ENCODE data around the gene ADAMTSL4. TPM values are rescaled to one million over a fixed set of nuclear protein-coding genes. Genes with fewer than 3 reads are reported as not detected.
"Not testable (repeated sequence)": the region's sequence is repeated elsewhere in the genome, so short reads cannot be mapped to it uniquely, and the experiment has no call there.

Gene ADAMTSL4
- total RNA-seq, 4 donors from 2014 or later, result 10.1 to 15.9 (median 13.6) TPM

- TF ChIP-seq POLR2A (IDR thresholded peaks at IDR 0.05), result no peak
- TF ChIP-seq CTCF (IDR thresholded peaks at IDR 0.05), result no peak
- no peak for DNase-seq (ENCODE audit: low spot score in 2 of 2)
- H3K4me3 ChIP-seq (ENCODE audit: low read depth, poor library complexity, severe bottlenecking), result no peak overlapping the region
- intact Hi-C loops (cut with DNase I; ENCODE audit: low total_unique reads), result no loop called here
Measured at GRCh38 chr1:150568594-150568966, 19.4 kb downstream of the ADAMTSL4 start.

GRCh38 chr1:150572918-150573647 lies 23.9 kb downstream of the ADAMTSL4 start:
- intact Hi-C loops (cut with DNase I; ENCODE audit: low total_unique reads), result no loop called here
- H3K4me3 ChIP-seq (ENCODE audit: low read depth, poor library complexity, severe bottlenecking), result no peak overlapping the region
- WGBS, 2 donors, result 45 to 46% methylated on average over 4 of the region's 4 CpGs
- TF ChIP-seq CTCF (IDR thresholded peaks at IDR 0.05), result no peak
- no peak for TF ChIP-seq POLR2A (IDR thresholded peaks at IDR 0.05)
- no peak for DNase-seq (ENCODE audit: low spot score in 2 of 2)

- 84 to 93% methylated on average over 13 of the region's 13 CpGs for WGBS, 2 donors
- intact Hi-C loops (cut with DNase I; ENCODE audit: low total_unique reads); DNase-seq (ENCODE audit: low spot score in 2 of 2); H3K4me3 ChIP-seq (ENCODE audit: low read depth, poor library complexity, severe bottlenecking): not testable (repeated sequence)
Measured at GRCh38 chr1:150573648-150574071, 24.5 kb downstream of the ADAMTSL4 start.

- 42 to 48% methylated on average over 6 of the region's 6 CpGs for WGBS, 2 donors
- no peak overlapping the region for H3K4me3 ChIP-seq (ENCODE audit: low read depth, poor library complexity, severe bottlenecking)
- TF ChIP-seq CTCF (IDR thresholded peaks at IDR 0.05), result no peak
- no peak for TF ChIP-seq POLR2A (IDR thresholded peaks at IDR 0.05)
- intact Hi-C loops (cut with DNase I; ENCODE audit: low total_unique reads), result no loop called here
- no peak for DNase-seq (ENCODE audit: low spot score in 2 of 2)
Measured at GRCh38 chr1:150574260-150575071, 25.3 kb downstream of the ADAMTSL4 start.

GRCh38 chr1:150575072-150575489 lies 25.9 kb downstream of the ADAMTSL4 start:
- WGBS, 2 donors, result 28 to 32% methylated on average over 4 of the region's 4 CpGs
- TF ChIP-seq POLR2A (IDR thresholded peaks at IDR 0.05), result no peak
- no peak for TF ChIP-seq CTCF (IDR thresholded peaks at IDR 0.05)
- intact Hi-C loops (cut with DNase I; ENCODE audit: low total_unique reads), result no loop called here

More at GRCh38 chr1:150575072-150575489, 25.9 kb downstream of the ADAMTSL4 start:
- H3K4me3 ChIP-seq (ENCODE audit: low read depth, poor library complexity, severe bottlenecking), result peak overlapping the region; percentile 23
- no peak for DNase-seq (ENCODE audit: low spot score in 2 of 2)

Data from lower leg skin (tissue), 4 donors.